Measurements from ENCODE around the gene ACTRT2.

ACTRT2 gene

DNA sequence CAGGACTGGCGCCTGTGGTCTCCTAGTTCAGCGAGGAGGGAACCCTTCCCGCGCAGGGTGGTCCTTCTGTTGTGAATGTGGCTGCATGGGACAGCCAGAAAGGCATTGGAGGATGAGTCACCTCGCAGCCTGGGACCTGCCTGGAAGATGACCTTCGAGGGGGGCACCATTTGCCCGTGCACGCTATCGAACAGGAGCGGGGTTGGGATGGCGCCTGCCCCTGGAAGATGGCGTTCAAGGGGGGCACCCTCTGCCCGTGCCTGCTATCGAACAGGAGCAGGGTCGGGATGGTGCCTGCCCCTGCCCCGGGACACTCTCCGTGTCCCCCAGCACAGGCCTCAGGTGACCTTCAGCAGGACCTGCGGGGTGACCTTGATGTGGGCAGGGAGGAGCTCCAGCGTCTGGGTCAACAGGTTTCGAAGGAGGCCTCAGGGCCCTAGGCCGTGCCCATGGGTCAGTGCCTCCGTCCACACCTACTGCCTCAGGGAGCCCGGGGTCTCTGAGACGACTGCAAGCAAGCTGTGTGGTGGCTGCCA, 1.7 kb upstream of the ACTRT2 start:
- no peak overlapping the region for H3K4me3 ChIP-seq (ENCODE audit: low read length)
- DNase-seq (ENCODE audit: low read depth), result no peak
- TF ChIP-seq, protein P1, sequence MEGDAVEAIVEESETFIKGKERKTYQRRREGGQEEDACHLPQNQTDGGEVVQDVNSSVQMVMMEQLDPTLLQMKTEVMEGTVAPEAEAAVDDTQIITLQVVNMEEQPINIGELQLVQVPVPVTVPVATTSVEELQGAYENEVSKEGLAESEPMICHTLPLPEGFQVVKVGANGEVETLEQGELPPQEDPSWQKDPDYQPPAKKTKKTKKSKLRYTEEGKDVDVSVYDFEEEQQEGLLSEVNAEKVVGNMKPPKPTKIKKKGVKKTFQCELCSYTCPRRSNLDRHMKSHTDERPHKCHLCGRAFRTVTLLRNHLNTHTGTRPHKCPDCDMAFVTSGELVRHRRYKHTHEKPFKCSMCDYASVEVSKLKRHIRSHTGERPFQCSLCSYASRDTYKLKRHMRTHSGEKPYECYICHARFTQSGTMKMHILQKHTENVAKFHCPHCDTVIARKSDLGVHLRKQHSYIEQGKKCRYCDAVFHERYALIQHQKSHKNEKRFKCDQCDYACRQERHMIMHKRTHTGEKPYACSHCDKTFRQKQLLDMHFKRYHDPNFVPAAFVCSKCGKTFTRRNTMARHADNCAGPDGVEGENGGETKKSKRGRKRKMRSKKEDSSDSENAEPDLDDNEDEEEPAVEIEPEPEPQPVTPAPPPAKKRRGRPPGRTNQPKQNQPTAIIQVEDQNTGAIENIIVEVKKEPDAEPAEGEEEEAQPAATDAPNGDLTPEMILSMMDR (conservative IDR thresholded peaks at IDR 0.05; ENCODE audit: low read depth, low read length), result no peak

DNA sequence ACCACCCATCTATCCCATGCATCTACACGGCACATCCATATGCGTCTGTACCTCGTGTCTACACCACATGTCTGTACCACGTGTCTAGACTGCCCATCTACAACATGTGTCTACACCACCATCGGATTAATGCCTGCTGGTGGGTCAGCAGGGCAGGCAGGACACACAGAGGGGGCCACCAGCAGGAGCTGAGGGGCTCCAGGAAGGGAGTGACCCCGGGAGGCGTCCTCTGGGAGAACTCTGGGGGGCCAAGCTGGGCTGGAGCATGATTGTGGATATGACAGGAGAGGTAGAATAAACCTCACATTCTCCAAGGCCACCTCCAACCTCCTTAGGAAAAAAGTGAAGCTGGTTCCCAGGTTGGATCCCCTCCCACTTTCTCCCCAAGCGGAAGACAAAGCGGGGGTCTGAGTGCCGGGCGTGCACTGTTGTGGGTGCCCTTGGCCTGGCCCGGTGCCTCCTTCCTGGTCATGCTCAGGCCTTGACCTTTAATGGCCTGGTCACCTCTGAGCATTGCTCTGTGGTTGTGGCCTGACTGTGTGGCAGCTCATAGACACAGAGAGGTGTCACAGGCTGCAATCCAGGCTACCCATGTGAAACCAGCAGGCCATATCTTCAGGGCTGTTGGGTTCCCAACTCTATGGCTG, 881 bp upstream of the ACTRT2 start:
- TF ChIP-seq, protein P1 (conservative IDR thresholded peaks at IDR 0.05; ENCODE audit: low read depth, low read length), result no peak
- no peak for DNase-seq (ENCODE audit: low read depth)

DNA sequence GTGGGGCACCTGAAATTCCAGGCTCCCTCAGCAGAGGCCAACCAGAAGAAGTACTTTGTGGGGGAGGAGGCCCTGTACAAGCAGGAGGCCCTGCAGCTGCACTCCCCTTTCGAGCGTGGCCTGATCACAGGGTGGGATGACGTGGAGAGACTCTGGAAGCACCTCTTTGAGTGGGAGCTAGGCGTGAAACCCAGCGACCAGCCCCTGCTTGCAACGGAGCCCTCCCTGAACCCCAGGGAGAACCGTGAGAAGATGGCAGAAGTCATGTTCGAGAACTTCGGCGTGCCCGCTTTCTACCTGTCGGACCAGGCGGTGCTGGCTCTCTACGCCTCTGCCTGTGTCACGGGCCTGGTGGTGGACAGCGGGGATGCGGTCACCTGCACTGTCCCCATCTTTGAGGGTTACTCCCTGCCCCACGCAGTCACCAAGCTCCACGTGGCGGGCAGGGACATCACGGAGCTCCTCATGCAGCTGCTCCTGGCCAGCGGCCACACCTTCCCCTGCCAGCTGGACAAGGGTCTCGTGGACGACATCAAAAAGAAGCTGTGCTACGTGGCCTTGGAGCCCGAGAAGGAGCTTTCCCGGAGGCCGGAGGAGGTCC, 634 bp downstream of the ACTRT2 start:
- no peak for DNase-seq (ENCODE audit: low read depth)
- no peak overlapping the region for H3K4me3 ChIP-seq (ENCODE audit: low read length)
- TF ChIP-seq, protein P1 (conservative IDR thresholded peaks at IDR 0.05; ENCODE audit: low read depth, low read length), result no peak

More for the DNA sequence above, 881 bp upstream of the ACTRT2 start:
- H3K4me3 ChIP-seq (ENCODE audit: low read length), result no peak overlapping the region

DNA sequence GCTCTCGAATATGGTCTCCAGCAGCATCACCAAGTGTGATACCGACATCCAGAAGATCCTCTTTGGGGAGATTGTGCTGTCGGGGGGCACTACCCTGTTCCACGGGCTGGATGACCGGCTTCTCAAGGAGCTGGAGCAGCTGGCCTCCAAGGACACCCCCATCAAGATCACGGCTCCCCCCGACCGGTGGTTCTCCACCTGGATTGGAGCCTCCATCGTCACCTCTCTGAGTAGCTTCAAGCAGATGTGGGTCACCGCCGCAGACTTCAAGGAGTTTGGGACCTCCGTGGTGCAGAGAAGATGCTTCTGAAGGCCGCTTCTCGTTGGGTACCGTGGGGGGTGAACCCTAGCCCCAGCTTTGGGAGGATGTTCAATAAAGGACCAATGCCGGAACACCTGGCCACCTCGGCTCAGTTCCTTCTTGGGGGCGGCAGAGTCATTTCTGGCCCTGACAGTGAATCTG, 1.3 kb downstream of the ACTRT2 start:
- TF ChIP-seq, protein P1 (conservative IDR thresholded peaks at IDR 0.05; ENCODE audit: low read depth, low read length), result no peak
- H3K4me3 ChIP-seq (ENCODE audit: low read length), result no peak overlapping the region
- no peak for DNase-seq (ENCODE audit: low read depth)

DNA sequence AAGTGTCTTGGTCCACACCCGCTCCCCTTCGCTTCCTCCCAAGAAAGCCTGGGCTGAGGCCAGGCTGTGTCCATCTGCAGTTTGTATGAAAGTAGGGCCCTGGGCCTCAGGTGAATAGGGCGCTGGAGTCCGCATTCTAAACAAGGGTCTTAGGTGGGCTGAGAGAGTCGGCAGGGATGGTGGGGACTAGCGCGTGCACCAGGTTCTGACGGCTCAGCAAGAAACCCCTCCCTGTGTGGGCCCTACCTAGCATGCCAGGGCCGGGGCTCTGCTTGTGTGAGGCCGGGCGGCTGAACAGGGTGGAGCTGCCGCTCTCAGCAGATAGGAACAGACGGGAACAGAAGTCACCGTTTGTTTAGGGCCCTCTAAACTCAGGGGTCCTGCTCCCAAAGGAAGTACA, 1.7 kb downstream of the ACTRT2 start:
- no peak overlapping the region for H3K4me3 ChIP-seq (ENCODE audit: low read length)
- no peak for DNase-seq (ENCODE audit: low read depth)
- TF ChIP-seq, protein P1 (conservative IDR thresholded peaks at IDR 0.05; ENCODE audit: low read depth, low read length), result no peak

DNA sequence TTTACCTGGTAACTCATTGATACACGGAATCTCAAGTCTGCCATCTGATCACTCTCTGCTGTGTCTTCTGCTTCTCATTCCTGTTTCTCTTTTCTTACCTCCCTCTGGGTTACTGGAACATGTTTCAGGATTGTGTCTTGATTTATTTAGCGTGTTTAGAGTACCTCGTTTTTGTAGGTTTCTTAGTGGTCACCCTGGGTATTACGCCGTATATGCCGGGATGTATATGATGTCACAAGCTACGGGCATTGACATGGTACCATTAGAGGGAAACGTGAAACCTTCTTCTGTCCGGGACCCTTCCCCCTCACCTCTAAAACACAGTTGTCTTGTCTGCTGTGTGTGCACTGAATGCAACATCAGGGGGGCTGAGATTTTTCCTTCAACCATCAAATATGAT, 2.8 kb downstream of the ACTRT2 start:
- H3K4me3 ChIP-seq (ENCODE audit: low read length), result no peak overlapping the region
- DNase-seq (ENCODE audit: low read depth), result no peak
- TF ChIP-seq, protein P1 (conservative IDR thresholded peaks at IDR 0.05; ENCODE audit: low read depth, low read length), result peak; percentile 38

DNA sequence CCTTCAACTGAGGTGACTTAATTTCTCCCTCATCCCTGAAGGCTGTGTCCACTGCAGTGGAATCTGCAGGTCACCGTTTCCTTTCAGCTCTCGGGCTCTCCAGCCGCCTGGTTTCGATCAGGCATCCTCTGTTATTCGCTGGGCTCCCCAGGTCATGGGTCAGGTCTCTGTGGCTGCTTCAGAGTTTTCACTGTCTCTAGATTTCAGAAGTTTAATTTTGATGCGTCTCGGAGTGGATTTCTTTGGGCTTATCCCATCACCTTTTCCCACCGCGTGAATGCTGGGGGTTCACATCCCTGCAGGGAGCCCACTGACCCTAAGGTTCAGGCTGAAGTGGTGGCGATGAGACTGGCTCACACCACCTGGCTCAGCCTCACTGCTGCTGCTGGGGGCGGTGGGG, 3.3 kb downstream of the ACTRT2 start:
- TF ChIP-seq, protein P1 (conservative IDR thresholded peaks at IDR 0.05; ENCODE audit: low read depth, low read length), result no peak
- H3K4me3 ChIP-seq (ENCODE audit: low read length), result no peak overlapping the region
- no peak for DNase-seq (ENCODE audit: low read depth)

Measured in retinal pigment epithelial cell (primary cell).